WTC11 (cell line): ENCODE measurements around the gene SEZ6. TPM values are rescaled to one million over a fixed set of nuclear protein-coding genes. Genes with fewer than 3 reads are reported as not detected.

Source experiments
- ATAC-seq: fragments of 200-7000 bp; cut with Tn5 transposase; 2 replicates; pipeline ENCODE4 v1.10.0; 2021; ENCODE audit warnings: mild to moderate bottlenecking, moderate library complexity
- CTCF ChIA-PET: fragments of 300-600 bp; sonication (Branson Sonifier 250); formaldehyde crosslinking; loops from one replicate; lab custom pipeline; 2021; ENCODE audit warnings: antibody characterized with exemption; lab: Charles Lee
- POLR2A ChIA-PET: fragments of 350-600 bp; sonication (Branson Sonifier 250); formaldehyde crosslinking; loops from one replicate; lab custom pipeline; 2021; ENCODE audit warnings: antibody characterized with exemption; lab: Charles Lee
- DNase-seq: peaks from one replicate; pipeline ENCODE4 v3.0.0; 2021; ENCODE audit warnings: low spot score
- H3K27ac Mint-ChIP-seq: 2 replicates; pipeline ENCODE4 v1.8.0; 2021; ENCODE audit warnings: mixed read lengths
- H3K27me3 Mint-ChIP-seq: 2 replicates; pipeline ENCODE4 v1.8.0; 2021; ENCODE audit warnings: low read depth, mild to moderate bottlenecking, moderate library complexity, mixed read lengths
- H3K36me3 Mint-ChIP-seq: 2 replicates; pipeline ENCODE4 v1.8.0; 2021; ENCODE audit warnings: mixed read lengths
- H3K4me1 Mint-ChIP-seq: 2 replicates; pipeline ENCODE4 v1.8.0; 2022; ENCODE audit warnings: mixed read lengths
- H3K4me3 Mint-ChIP-seq: 2 replicates; pipeline ENCODE4 v1.8.0; 2021; ENCODE audit warnings: mild to moderate bottlenecking, moderate library complexity, mixed read lengths
- H3K9me3 Mint-ChIP-seq: 2 replicates; pipeline ENCODE4 v1.8.0; 2021; ENCODE audit warnings: mixed read lengths
- ATF1 ChIP-seq: sonication (generic); formaldehyde crosslinking; IDR thresholded peaks from 2 replicates; pipeline ENCODE4 v1.8.1; 2023; ENCODE audit warnings: mild to moderate bottlenecking, moderate library complexity, missing genetic modification reagents
- CREB1 ChIP-seq: sonication (generic); formaldehyde crosslinking; IDR thresholded peaks from 2 replicates; pipeline ENCODE4 v1.8.0; 2023; ENCODE audit warnings: mild to moderate bottlenecking, missing genetic modification reagents
- ELF4 ChIP-seq: sonication (generic); formaldehyde crosslinking; IDR thresholded peaks from 2 replicates; pipeline ENCODE4 v1.8.1; 2022; ENCODE audit warnings: low read depth, mild to moderate bottlenecking, moderate library complexity, missing genetic modification reagents
- FOXJ3 ChIP-seq: sonication (generic); formaldehyde crosslinking; IDR thresholded peaks from 2 replicates; pipeline ENCODE4 v1.9.0; 2021; ENCODE audit warnings: missing genetic modification reagents, mild to moderate bottlenecking, borderline replicate concordance
- FOXP1 ChIP-seq: sonication (generic); formaldehyde crosslinking; IDR thresholded peaks from 2 replicates; pipeline ENCODE4 v1.8.0; 2022; ENCODE audit warnings: missing genetic modification reagents, mild to moderate bottlenecking, moderate library complexity, borderline replicate concordance
- GRHL2 ChIP-seq: fragments of 250-450 bp; sonication (Bioruptor Pico); IDR thresholded peaks from 2 replicates; pipeline ENCODE4 v1.8.0; 2022; ENCODE audit warnings: mild to moderate bottlenecking, moderate library complexity; ENCODE audit not compliant: insufficient replicate concordance, severe bottlenecking
- IRF1 ChIP-seq: sonication (generic); formaldehyde crosslinking; IDR thresholded peaks from 2 replicates; pipeline ENCODE4 v1.8.0; 2023; ENCODE audit warnings: missing genetic modification reagents
- JUN ChIP-seq: sonication (generic); formaldehyde crosslinking; IDR thresholded peaks from 2 replicates; pipeline ENCODE4 v1.8.0; 2023; ENCODE audit warnings: mild to moderate bottlenecking, missing genetic modification reagents
- KAT7 ChIP-seq: sonication (generic); formaldehyde crosslinking; IDR thresholded peaks from 2 replicates; pipeline ENCODE4 v1.8.1; 2023; ENCODE audit warnings: missing genetic modification reagents, mild to moderate bottlenecking, borderline replicate concordance
- MLX ChIP-seq: sonication (generic); formaldehyde crosslinking; IDR thresholded peaks from 2 replicates; pipeline ENCODE4 v1.8.1; 2023; ENCODE audit warnings: mild to moderate bottlenecking, missing genetic modification reagents, moderate library complexity
- NFATC4 ChIP-seq: fragments of 250-450 bp; sonication (Bioruptor Pico); IDR thresholded peaks from 2 replicates; pipeline ENCODE4 v1.9.0; 2021; ENCODE audit warnings: mild to moderate bottlenecking
- NFE2L1 ChIP-seq: sonication (generic); formaldehyde crosslinking; IDR thresholded peaks from 2 replicates; pipeline ENCODE4 v1.8.1; 2023; ENCODE audit warnings: missing genetic modification reagents
- PREB ChIP-seq: sonication (generic); formaldehyde crosslinking; IDR thresholded peaks from 2 replicates; pipeline ENCODE4 v1.8.1; 2022; ENCODE audit warnings: mild to moderate bottlenecking, missing genetic modification reagents, moderate library complexity, borderline replicate concordance
- RELA ChIP-seq: sonication (generic); formaldehyde crosslinking; IDR thresholded peaks from 2 replicates; pipeline ENCODE4 v1.8.1; 2022; ENCODE audit warnings: missing genetic modification reagents, mild to moderate bottlenecking, borderline replicate concordance
- TCF7 ChIP-seq: sonication (generic); formaldehyde crosslinking; IDR thresholded peaks from 2 replicates; pipeline ENCODE4 v1.8.0; 2022; ENCODE audit warnings: mild to moderate bottlenecking, low read depth, missing genetic modification reagents, moderate library complexity
- ZBTB43 ChIP-seq: sonication (generic); formaldehyde crosslinking; IDR thresholded peaks from 2 replicates; pipeline ENCODE4 v1.8.1; 2023; ENCODE audit warnings: mild to moderate bottlenecking, missing genetic modification reagents
- ZNF121 ChIP-seq: sonication (generic); formaldehyde crosslinking; IDR thresholded peaks from 2 replicates; pipeline ENCODE4 v1.8.0; 2023; ENCODE audit warnings: missing genetic modification reagents
- ZNF138 ChIP-seq: sonication (generic); formaldehyde crosslinking; conservative IDR thresholded peaks from 2 replicates; pipeline ENCODE4 v1.8.1; 2022; ENCODE audit warnings: mild to moderate bottlenecking, moderate library complexity, missing genetic modification reagents
- ZNF232 ChIP-seq: sonication (generic); formaldehyde crosslinking; IDR thresholded peaks from 2 replicates; pipeline ENCODE4 v1.8.0; 2022; ENCODE audit warnings: mild to moderate bottlenecking, missing genetic modification reagents
- ZNF512 ChIP-seq: sonication (generic); formaldehyde crosslinking; IDR thresholded peaks from 2 replicates; pipeline ENCODE4 v1.8.1; 2022; ENCODE audit warnings: missing genetic modification reagents, borderline replicate concordance
- ZNF671 ChIP-seq: fragments of 250-450 bp; sonication (Bioruptor Pico); IDR thresholded peaks from 2 replicates; pipeline ENCODE4 v1.8.0; 2021; ENCODE audit warnings: mild to moderate bottlenecking
- ZSCAN18 ChIP-seq: fragments of 250-450 bp; sonication (Bioruptor Pico); IDR thresholded peaks from 2 replicates; pipeline ENCODE4 v2.1.2; 2022; ENCODE audit warnings: mild to moderate bottlenecking, moderate library complexity
- total RNA-seq: library from RNA; stranded (reverse); gene quantifications from 3 replicates; pipeline ENCODE4 v1.2.3, GENCODE V29; 2021

The SEZ6 gene
- total RNA-seq, 1 experiment from 2014 or later: 3.0 TPM

GRCh38 chr17:29051194-29051593 lies 45.4 kb upstream of the SEZ6 start (continued):
- no peak for TF ChIP-seq ZNF671
- no peak for TF ChIP-seq NFATC4 (CRISPR knock-in tag)
- TF ChIP-seq IRF1 (CRISPR knock-in tag): no peak
- TF ChIP-seq FOXP1 (CRISPR knock-in tag): no peak
- no peak for TF ChIP-seq ZBTB43 (CRISPR knock-in tag)
- no peak for TF ChIP-seq ZNF138
- TF ChIP-seq FOXJ3 (CRISPR knock-in tag): no peak

GRCh38 chr17:29050176-29050575 lies 44.3 kb upstream of the SEZ6 start:
- ATAC-seq (no peak), DNase-seq (no peak)
- H3K36me3 Mint-ChIP-seq: peaks cover 15% of the 10 kb centered on the region
- H3K27ac Mint-ChIP-seq: no peak overlapping the region
- peaks cover 36% of the 10 kb centered on the region for H3K4me1 Mint-ChIP-seq
- TF ChIP-seq ZNF232 (no peak), ELF4 (no peak), GRHL2 (CRISPR knock-in tag) (no peak), ZNF138 (no peak), FOXP1 (CRISPR knock-in tag) (no peak), ZNF512 (CRISPR knock-in tag) (no peak), JUN (CRISPR knock-in tag) (no peak), MLX (no peak), NFE2L1 (CRISPR knock-in tag) (no peak), ZNF121 (CRISPR knock-in tag) (no peak), TCF7 (CRISPR knock-in tag) (no peak), CREB1 (CRISPR knock-in tag) (no peak), RELA (CRISPR knock-in tag) (no peak), KAT7 (CRISPR knock-in tag) (no peak), PREB (no peak), ZSCAN18 (CRISPR knock-in tag) (no peak), ATF1 (CRISPR knock-in tag) (no peak)
- ChIA-PET POLR2A (interaction anchor here (0.6 to 0.7 kb wide), 2 partner anchors 84 to 301 kb away, joined by 3 to 4 read pairs; no protein-coding TSS in a partner anchor), CTCF (interaction anchor here (1.2 to 2.8 kb wide), 4 partner anchors 13 to 85 kb away, joined by 4 to 27 read pairs (median 8); no protein-coding TSS in a partner anchor)
- no peaks in the 10 kb centered on the region for H3K27me3 Mint-ChIP-seq
- H3K4me3 Mint-ChIP-seq: no peak overlapping the region
- H3K9me3 Mint-ChIP-seq: no peaks in the 10 kb centered on the region
